HepG2 (cell line): Measurements from ENCODE around the gene RAC2. TPM values are rescaled to one million over a fixed set of nuclear protein-coding genes. Genes with fewer than 3 reads are reported as not detected.
A peak's percentile ranks its signal among the peaks of the same experiment; 100 is the strongest.

Source experiments
- ATAC-seq: fragments of 200-7000 bp; cut with Tn5 transposase; 3 replicates; pipeline ENCODE4 v1.9.1; 2020; ENCODE audit warnings: mild to moderate bottlenecking, moderate library complexity
- BruUV-seq: library from RNA; stranded (reverse); fragments of 400-500 nt; replicated peaks from 2 replicates; lab custom pipeline; 2021; lab: Mats Ljungman, UMichigan
- CTCF ChIA-PET: fragments of 300-600 bp; formaldehyde crosslinking; extraction: SDS; loops from one replicate; lab custom pipeline; 2021; ENCODE audit warnings: low total read pairs, inconsistent platforms, low intra/inter-chr PET ratio; lab: Yijun Ruan, JAX
- POLR2A ChIA-PET: fragments of 350-600 bp; sonication (Branson Sonifier 250); formaldehyde crosslinking; loops from one replicate; lab custom pipeline; 2020; ENCODE audit warnings: antibody characterized with exemption, inconsistent platforms; lab: Yijun Ruan, JAX
- DNase-seq: peaks from one replicate; pipeline ENCODE4 v3.0.0-alpha.2; 2015; ENCODE audit warnings: low spot score
- FAIRE-seq: peaks from 3 replicates; lab custom pipeline; 2011; peaks lifted over from hg19 to GRCh38; lab: Jason Lieb, UNC
- H2AFZ ChIP-seq: one replicate; pipeline ENCODE4 v1.6.1; 2011; ENCODE audit warnings: low read length, inconsistent platforms
- H3K27ac ChIP-seq: fragments of 300-600 bp; 3 replicates; pipeline ENCODE4 v1.8.0; 2011; ENCODE audit warnings: mixed run types, mild to moderate bottlenecking, mixed read lengths, low read length, inconsistent platforms; ENCODE audit not compliant: insufficient read depth; ENCODE audit errors: extremely low read length
- H3K27me3 ChIP-seq, 2 experiments: fragments of 200-600 bp in 1 of 2; 2 replicates in 1 of 2; 3 replicates in 1 of 2; pipeline versions ENCODE4 v1.6.0 to v1.8.0; 2011; ENCODE audit warnings: low read length in 2 of 2, mild to moderate bottlenecking in 2 of 2, moderate library complexity in 2 of 2, inconsistent platforms in 1 of 2; ENCODE audit not compliant: insufficient read depth in 2 of 2, control insufficient read depth in 1 of 2
- H3K36me3 ChIP-seq, 2 experiments: fragments of 200-600 bp in 1 of 2; replicated peaks in 1 of 2; 2 replicates in 1 of 2; 3 replicates in 1 of 2; pipeline versions ENCODE4 v1.5.1 to v1.8.0; 2011; ENCODE audit warnings: low read length in 2 of 2, inconsistent platforms in 1 of 2; ENCODE audit not compliant: insufficient read depth in 2 of 2, control insufficient read depth in 1 of 2
- H3K4me1 ChIP-seq: 2 replicates; pipeline ENCODE4 v1.5.1; 2012; ENCODE audit warnings: low read length, inconsistent platforms; ENCODE audit not compliant: insufficient read depth
- H3K4me2 ChIP-seq: 2 replicates; pipeline ENCODE4 v1.6.0; 2011; ENCODE audit warnings: low read depth, low read length, inconsistent platforms
- H3K4me3 ChIP-seq, 3 experiments: fragments of 200-600 bp in 1 of 3; sonication (generic), shearing (Covaris generic) in 1 of 3; replicated peaks in 1 of 3; 2 replicates each; pipeline ENCODE4 v1.5.1; 2011 to 2016; ENCODE audit warnings: low read length in 3 of 3, inconsistent platforms in 2 of 3, low read depth in 2 of 3, mild to moderate bottlenecking in 2 of 3, control low read depth in 1 of 3, mixed read lengths in 1 of 3; ENCODE audit not compliant: insufficient read depth in 1 of 3
- H3K79me2 ChIP-seq: one replicate; pipeline ENCODE4 v1.6.1; 2011; ENCODE audit warnings: low read length, inconsistent platforms; ENCODE audit not compliant: insufficient read depth
- H3K9ac ChIP-seq: 2 replicates; pipeline ENCODE4 v1.6.0; 2011; ENCODE audit warnings: mild to moderate bottlenecking, low read depth, low read length, inconsistent platforms; ENCODE audit not compliant: insufficient read depth
- H3K9me3 ChIP-seq: 2 replicates; pipeline ENCODE4 v1.5.1; 2012; ENCODE audit warnings: mild to moderate bottlenecking, low read length
- H4K20me1 ChIP-seq: 2 replicates; pipeline ENCODE4 v1.6.0; 2011; ENCODE audit warnings: inconsistent platforms, mild to moderate bottlenecking, low read length, moderate library complexity; ENCODE audit not compliant: insufficient read depth
- AGO2 ChIP-seq: fragments of 200-400 bp; formaldehyde crosslinking; optimal IDR thresholded peaks from 2 replicates; pipeline ENCODE3; 2017; ENCODE audit warnings: mild to moderate bottlenecking, low read depth, low read length, moderate library complexity
- MTF2 ChIP-seq: sonication (generic); formaldehyde crosslinking; IDR thresholded peaks from 2 replicates; pipeline ENCODE4 v1.5.0; 2020; ENCODE audit warnings: missing genetic modification reagents, borderline replicate concordance
- NCOA5 ChIP-seq: sonication (generic); formaldehyde crosslinking; IDR thresholded peaks from 2 replicates; pipeline ENCODE4 v1.4.0; 2020; ENCODE audit warnings: missing genetic modification reagents
- NCOR1 ChIP-seq: fragments of 200-600 bp; sonication (generic); IDR thresholded peaks from 2 replicates; pipeline ENCODE4 v1.7.0; 2017; ENCODE audit warnings: antibody characterized with exemption, low read length, borderline replicate concordance
- RAD21 ChIP-seq: fragments of 450-650 bp; formaldehyde crosslinking; IDR thresholded peaks from 2 replicates; pipeline ENCODE4 v1.5.0; 2020; ENCODE audit warnings: mild to moderate bottlenecking
- U2AF2 ChIP-seq: fragments of 200-400 bp; formaldehyde crosslinking; IDR thresholded peaks from 2 replicates; pipeline ENCODE4 v1.6.1; 2017; ENCODE audit warnings: low read depth, mild to moderate bottlenecking, low read length
- ZFP91 ChIP-seq: sonication (generic); formaldehyde crosslinking; IDR thresholded peaks from 2 replicates; pipeline ENCODE4 v1.9.0; 2022; ENCODE audit warnings: missing genetic modification reagents, mild to moderate bottlenecking, borderline replicate concordance
- ZNF629 ChIP-seq: sonication (generic); formaldehyde crosslinking; conservative IDR thresholded peaks from 2 replicates; pipeline ENCODE4 v1.5.0; 2020; ENCODE audit warnings: missing genetic modification reagents
- ZNF687 ChIP-seq: sonication (generic); formaldehyde crosslinking; IDR thresholded peaks from 2 replicates; pipeline ENCODE4 v1.5.1; 2020; ENCODE audit warnings: mild to moderate bottlenecking, missing genetic modification reagents, moderate library complexity
- WGBS: methylation state at CpG from one replicate; pipeline ENCODE4 v1.1.6; 2017; ENCODE audit warnings: low lambda C conversion rate; 5-methylcytosine and 5-hydroxymethylcytosine counted together
- in situ Hi-C: cut with HindIII; loops from 2 replicates; pipeline ENCODE4 v1.10.0; 2017; ENCODE audit warnings: low pct_unique_long_range_greater_than_20kb; ENCODE audit not compliant: extremely low pct_ligation_motif_present
- intact Hi-C: fragments of 100-400 bp; cut with micrococcal nuclease; formaldehyde crosslinking; loops from one replicate; pipeline ENCODE4 v1.10.0; 2022; ENCODE audit not compliant: unreplicated experiment
- polyA plus RNA-seq, 8 experiments: library from polyadenylated mRNA; depleted of rRNA in 3 of 8; stranded (reverse) in 7 of 8; unstranded in 1 of 8; fragments of >200 nt; fragmentation: Illumina TruSeq in 4 of 8; extraction: Trizol in 4 of 8; gene quantifications; 2 replicates each; pipeline versions ENCODE4 v1.2.1 to v1.2.3, GENCODE V29; 2011 to 2016; ENCODE audit warnings: low read depth in 4 of 8, missing spikeins in 1 of 8, mixed read lengths in 1 of 8; ENCODE audit not compliant: insufficient read depth in 1 of 8
- total RNA-seq, 5 experiments: library from RNA; depleted of rRNA; stranded (reverse); fragments of >200 nt; fragmentation: Illumina TruSeq; extraction: Trizol; gene quantifications; 2 replicates each; pipeline ENCODE4 v1.2.3, GENCODE V29; 2016; ENCODE audit warnings: low read depth in 1 of 5

Gene RAC2
- total and polyA plus RNA-seq, 2 of the 13 experiments (the other 11 are each of a cell fraction or from before 2014, with no cell fraction given): 0.73 TPM; not detected in 1

- DNase-seq (no peak), FAIRE-seq (no peak), ATAC-seq (no peak)
- Histone ChIP-seq H4K20me1 (no peaks in the 10 kb centered on the region), H3K4me2 (no peak overlapping the region), H3K27ac (no peak overlapping the region), H3K4me1 (peaks cover 36% of the 10 kb centered on the region), H3K79me2 (no peaks in the 10 kb centered on the region), H3K36me3 (no peaks in the 10 kb centered on the region), H3K27me3 (peaks cover 4 to 30% of the 10 kb centered on the region in 2 experiments), H3K9me3 (no peaks in the 10 kb centered on the region), H2AFZ (no peak overlapping the region), H3K4me3 (no peak overlapping the region), H3K9ac (no peak overlapping the region)
- BruUV-seq: no TSS peak
- peak; percentile 59 for TF ChIP-seq ZNF629
- no peak for TF ChIP-seq NCOA5 (CRISPR knock-in tag)
- no peak for TF ChIP-seq RAD21 (CRISPR knock-in tag)
- no peak for TF ChIP-seq U2AF2
- TF ChIP-seq AGO2: peak; percentile 52
- in situ Hi-C loops: no loop called here
- POLR2A ChIA-PET: no interaction called here
- 91% methylated on average over 22 of the region's 31 CpGs for WGBS
- intact Hi-C loops: no loop called here
- CTCF ChIA-PET: no interaction called here
These were observed 64.2 kb downstream of the RAC2 start for GRCh38 chr22:37179622-37180420.

- H3K79me2 ChIP-seq: no peaks in the 10 kb centered on the region
- ChIA-PET CTCF (no interaction called here), POLR2A (interaction anchor here (0.9 to 2.4 kb wide), 4 partner anchors 9 to 21 kb away, joined by 3 to 22 read pairs (median 10); partner anchors contain the start of gene C1QTNF6)
- peak overlapping the region; percentile 31 for H3K27ac ChIP-seq
- no peak for DNase-seq
- no peaks in the 10 kb centered on the region for H3K9me3 ChIP-seq
- intact Hi-C loops: no loop called here
- in situ Hi-C loops: no loop called here
- ATAC-seq: peak; percentile 27
- BruUV-seq: no TSS peak
- no peak overlapping the region for H2AFZ ChIP-seq
- H3K4me3 ChIP-seq: peak overlapping the region in 1 of 3 experiments; percentile 53; a peak in 3 of 6 replicates
- peak overlapping the region; percentile 87 for H3K4me2 ChIP-seq
- peaks cover 4 to 34% of the 10 kb centered on the region in 2 experiments for H3K27me3 ChIP-seq
- peaks cover 36% of the 10 kb centered on the region for H3K4me1 ChIP-seq
- H3K36me3 ChIP-seq: no peaks in the 10 kb centered on the region
- peak overlapping the region; percentile 57; the same call in 1 of the 2 replicates for H3K9ac ChIP-seq
- FAIRE-seq: no peak
- WGBS: under 1% methylated on average over 10 of the region's 10 CpGs
- TF ChIP-seq ZFP91 (CRISPR knock-in tag): peak; percentile 70; the same call in 1 of the 2 replicates
- TF ChIP-seq ZNF687 (CRISPR knock-in tag): peak; percentile 8; the same call in 1 of the 2 replicates
- no peak for TF ChIP-seq MTF2
- TF ChIP-seq NCOR1: 0 out of 2 replicates have a peak, but pooled peaks have one; percentile 10
- H4K20me1 ChIP-seq: no peaks in the 10 kb centered on the region
These were observed 65.0 kb downstream of the RAC2 start for GRCh38 chr22:37179126-37179470.
